CD4-positive, alpha-beta T cell treated with Interleukin-6 at 100 ng/mL for 8 hours (primary cell): ENCODE measurements around the gene FAM53B.
"Not testable (repeated sequence)": the region's sequence is repeated elsewhere in the genome, so short reads cannot be mapped to it uniquely, and the experiment has no call there.

Experiments
- DNase-seq: peaks from one replicate; pipeline ENCODE4 v3.0.0-alpha.2; 2020; ENCODE audit warnings: mixed read lengths, low spot score

FAM53B gene

GRCh38 chr10:124596962-124597845 is 147.0 kb downstream of the FAM53B start:
- DNase-seq, result no peak

- DNase-seq, result no peak
These were observed 147.9 kb downstream of the FAM53B start for GRCh38 chr10:124596116-124596785.

GRCh38 chr10:124595143-124595883 is 148.9 kb downstream of the FAM53B start:
- no peak for DNase-seq

GRCh38 chr10:124594240-124594639 is 149.9 kb downstream of the FAM53B start:
- no peak for DNase-seq

- DNase-seq, result no peak
These were observed 150.7 kb downstream of the FAM53B start for GRCh38 chr10:124593431-124593985.

GRCh38 chr10:124592736-124593430 is 151.3 kb downstream of the FAM53B start:
- no peak for DNase-seq

- DNase-seq, result no peak
These were observed 152.1 kb downstream of the FAM53B start for GRCh38 chr10:124592101-124592500.

GRCh38 chr10:124591123-124591495 is 153.1 kb downstream of the FAM53B start:
- DNase-seq, result no peak

- DNase-seq, result no peak
These were observed 153.7 kb downstream of the FAM53B start for GRCh38 chr10:124590216-124591122.

GRCh38 chr10:124589491-124590041 is 154.6 kb downstream of the FAM53B start:
- DNase-seq, result no peak

- DNase-seq, result no peak
These were observed 155.3 kb downstream of the FAM53B start for GRCh38 chr10:124588736-124589490.

GRCh38 chr10:124588341-124588735 is 155.8 kb downstream of the FAM53B start:
- DNase-seq, result not testable (repeated sequence)

- DNase-seq, result no peak
These were observed 156.4 kb downstream of the FAM53B start for GRCh38 chr10:124587811-124588211.

GRCh38 chr10:124586142-124586541 is 158.0 kb downstream of the FAM53B start:
- DNase-seq, result no peak

- DNase-seq, result no peak
These were observed 165.2 kb downstream of the FAM53B start for GRCh38 chr10:124579011-124579399.

- no peak for DNase-seq
These were observed 165.8 kb downstream of the FAM53B start for GRCh38 chr10:124578231-124579010.

- no peak for DNase-seq
These were observed 166.5 kb downstream of the FAM53B start for GRCh38 chr10:124577651-124578050.

- no peak for DNase-seq
These were observed 167.4 kb downstream of the FAM53B start for GRCh38 chr10:124576526-124577420.
